Measurements from ENCODE around the gene CPA2.

Gene CPA2

DNA sequence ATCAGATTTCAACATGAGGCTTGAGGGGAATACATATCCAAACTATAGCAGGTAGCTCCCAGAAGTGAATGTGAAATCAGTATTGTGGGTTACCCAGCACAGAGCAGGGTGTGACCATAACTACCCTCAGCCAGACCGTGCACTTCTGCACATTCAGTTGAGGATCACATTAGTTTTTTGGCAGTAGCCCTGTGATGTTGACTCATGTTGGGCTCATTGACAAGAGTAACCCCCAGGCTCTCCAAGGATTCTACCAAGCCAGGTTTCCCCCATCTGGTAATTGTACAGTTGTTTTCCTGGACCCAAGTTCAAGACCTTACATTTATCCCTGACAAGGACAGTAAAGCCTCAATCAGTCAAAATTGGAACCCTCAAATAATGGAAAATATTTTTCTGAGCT is 14.6 kb downstream of the CPA2 start:
- H3K27ac ChIP-seq, result no peak overlapping the region
- intact Hi-C loops (cut with DNase I; ENCODE audit: low total_unique reads), result no loop called here
- H3K4me3 ChIP-seq, result no peak overlapping the region
- H3K36me3 ChIP-seq, result no peaks in the 10 kb centered on the region
- no peak for DNase-seq
- no peaks in the 10 kb centered on the region for H3K9me3 ChIP-seq
- no peaks in the 10 kb centered on the region for H3K27me3 ChIP-seq
- TF ChIP-seq, protein P1, sequence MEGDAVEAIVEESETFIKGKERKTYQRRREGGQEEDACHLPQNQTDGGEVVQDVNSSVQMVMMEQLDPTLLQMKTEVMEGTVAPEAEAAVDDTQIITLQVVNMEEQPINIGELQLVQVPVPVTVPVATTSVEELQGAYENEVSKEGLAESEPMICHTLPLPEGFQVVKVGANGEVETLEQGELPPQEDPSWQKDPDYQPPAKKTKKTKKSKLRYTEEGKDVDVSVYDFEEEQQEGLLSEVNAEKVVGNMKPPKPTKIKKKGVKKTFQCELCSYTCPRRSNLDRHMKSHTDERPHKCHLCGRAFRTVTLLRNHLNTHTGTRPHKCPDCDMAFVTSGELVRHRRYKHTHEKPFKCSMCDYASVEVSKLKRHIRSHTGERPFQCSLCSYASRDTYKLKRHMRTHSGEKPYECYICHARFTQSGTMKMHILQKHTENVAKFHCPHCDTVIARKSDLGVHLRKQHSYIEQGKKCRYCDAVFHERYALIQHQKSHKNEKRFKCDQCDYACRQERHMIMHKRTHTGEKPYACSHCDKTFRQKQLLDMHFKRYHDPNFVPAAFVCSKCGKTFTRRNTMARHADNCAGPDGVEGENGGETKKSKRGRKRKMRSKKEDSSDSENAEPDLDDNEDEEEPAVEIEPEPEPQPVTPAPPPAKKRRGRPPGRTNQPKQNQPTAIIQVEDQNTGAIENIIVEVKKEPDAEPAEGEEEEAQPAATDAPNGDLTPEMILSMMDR (IDR thresholded peaks at IDR 0.05), result no peak
- peaks cover 0 to 19% (median 2%) of the 10 kb centered on the region in 4 donors for H3K4me1 ChIP-seq

DNA sequence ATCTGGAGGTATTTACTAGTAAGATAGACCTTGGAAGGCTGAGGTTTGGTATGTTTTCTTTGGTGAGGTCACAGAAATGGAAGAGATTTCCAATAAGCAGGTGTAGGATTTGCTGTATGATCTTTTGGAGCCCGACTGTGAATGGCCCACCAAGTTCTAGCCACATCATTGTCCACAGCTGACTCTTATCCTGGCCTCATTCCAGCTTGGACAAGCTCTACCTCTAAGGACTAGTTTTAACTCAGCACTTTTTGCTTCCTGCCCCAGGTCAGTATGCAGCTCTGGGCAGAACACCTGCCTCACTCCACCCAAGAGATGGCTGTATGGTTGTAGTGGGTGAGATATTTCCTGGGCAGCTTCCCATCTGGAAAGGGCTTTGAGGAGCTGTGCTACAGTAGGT is 20.2 kb downstream of the CPA2 start:
- H3K4me1 ChIP-seq, result peaks cover 0 to 1% (median under 1%) of the 10 kb centered on the region in 4 donors
- no peak overlapping the region for H3K27ac ChIP-seq
- no peaks in the 10 kb centered on the region for H3K9me3 ChIP-seq
- no peaks in the 10 kb centered on the region for H3K36me3 ChIP-seq
- no peak overlapping the region for H3K4me3 ChIP-seq
- no peak for DNase-seq
- TF ChIP-seq, protein P1 (IDR thresholded peaks at IDR 0.05), result no peak
- no peaks in the 10 kb centered on the region for H3K27me3 ChIP-seq
- intact Hi-C loops (cut with DNase I; ENCODE audit: low total_unique reads), result no loop called here

- TF ChIP-seq, protein P1 (IDR thresholded peaks at IDR 0.05), result no peak
- Histone ChIP-seq H3K4me3 (no peak overlapping the region), H3K36me3 (no peaks in the 10 kb centered on the region), H3K9me3 (no peaks in the 10 kb centered on the region), H3K27ac (no peak overlapping the region), H3K4me1 (peaks cover 0 to 14% (median 7%) of the 10 kb centered on the region in 4 donors), H3K27me3 (no peaks in the 10 kb centered on the region)
- intact Hi-C loops (cut with DNase I; ENCODE audit: low total_unique reads), result no loop called here
- no peak for DNase-seq
Observed at GRCh38 chr7:130288168-130288567, 21.5 kb downstream of the CPA2 start.

- no peak for DNase-seq
Observed at GRCh38 chr7:130288829-130289228, 22.2 kb downstream of the CPA2 start.

DNA sequence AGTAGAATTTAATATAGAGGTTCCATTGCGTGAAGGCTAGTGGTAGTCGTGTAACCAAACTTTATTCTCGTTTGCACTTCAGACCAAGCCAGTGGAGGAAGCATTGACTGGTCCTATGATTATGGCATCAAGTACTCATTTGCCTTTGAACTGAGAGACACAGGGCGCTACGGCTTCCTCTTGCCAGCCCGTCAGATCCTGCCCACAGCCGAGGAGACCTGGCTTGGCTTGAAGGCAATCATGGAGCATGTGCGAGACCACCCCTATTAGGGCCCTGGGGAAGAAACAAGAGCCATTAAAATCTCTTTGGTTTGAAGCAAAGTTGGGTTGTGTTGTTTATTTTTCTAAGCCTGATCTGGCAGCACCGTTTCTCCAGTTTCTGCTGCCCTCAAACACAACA is 22.8 kb downstream of the CPA2 start:
- Histone ChIP-seq H3K27ac (no peak overlapping the region), H3K4me3 (no peak overlapping the region), H3K36me3 (no peaks in the 10 kb centered on the region), H3K27me3 (no peaks in the 10 kb centered on the region), H3K9me3 (no peaks in the 10 kb centered on the region), H3K4me1 (peaks cover 0 to 27% (median 17%) of the 10 kb centered on the region in 4 donors)
- DNase-seq, result no peak
- intact Hi-C loops (cut with DNase I; ENCODE audit: low total_unique reads), result no loop called here
- TF ChIP-seq, protein P1 (IDR thresholded peaks at IDR 0.05), result no peak

More at GRCh38 chr7:130288829-130289228, 22.2 kb downstream of the CPA2 start:
- Histone ChIP-seq H3K4me3 (no peak overlapping the region), H3K27ac (no peak overlapping the region), H3K27me3 (no peaks in the 10 kb centered on the region), H3K4me1 (peaks cover 0 to 21% (median 14%) of the 10 kb centered on the region in 4 donors), H3K36me3 (no peaks in the 10 kb centered on the region), H3K9me3 (no peaks in the 10 kb centered on the region)
- TF ChIP-seq, protein P1 (IDR thresholded peaks at IDR 0.05), result no peak
- intact Hi-C loops (cut with DNase I; ENCODE audit: low total_unique reads), result no loop called here

- Histone ChIP-seq H3K27ac (no peak overlapping the region), H3K4me3 (no peak overlapping the region)
Observed at GRCh38 chr7:130290745-130291144, 24.1 kb downstream of the CPA2 start.

More at GRCh38 chr7:130290745-130291144, 24.1 kb downstream of the CPA2 start:
- Histone ChIP-seq H3K36me3 (no peaks in the 10 kb centered on the region), H3K4me1 (peaks cover 0 to 27% (median 17%) of the 10 kb centered on the region in 4 donors), H3K9me3 (no peaks in the 10 kb centered on the region), H3K27me3 (no peaks in the 10 kb centered on the region)
- TF ChIP-seq, protein P1 (IDR thresholded peaks at IDR 0.05), result no peak
- no peak for DNase-seq
- intact Hi-C loops (cut with DNase I; ENCODE audit: low total_unique reads), result no loop called here
